ENCODE measurements around the gene MYZAP. TPM values are rescaled to one million over a fixed set of nuclear protein-coding genes. Genes with fewer than 3 reads are reported as not detected.

The MYZAP gene
- total RNA-seq, 2 donors from 2014 or later = not detected

GRCh38 chr15:57555270-57555669 is 36.4 kb upstream of the MYZAP start:
- no peak for ATAC-seq (replicated peaks)
- Mint-ChIP-seq H3K4me1 (peaks cover 4% of the 10 kb centered on the region), H3K27ac (no peak overlapping the region), H3K36me3 (ENCODE audit: low read depth) (no peaks in the 10 kb centered on the region), H3K4me3 (no peak overlapping the region), H3K9me3 (no peaks in the 10 kb centered on the region), H3K27me3 (peaks cover 6% of the 10 kb centered on the region)

- Mint-ChIP-seq H3K4me3 (no peak overlapping the region), H3K9me3 (no peaks in the 10 kb centered on the region), H3K27ac (no peak overlapping the region), H3K27me3 (peaks cover 4% of the 10 kb centered on the region), H3K4me1 (peaks cover 4% of the 10 kb centered on the region), H3K36me3 (ENCODE audit: low read depth) (no peaks in the 10 kb centered on the region)
- no peak for ATAC-seq (replicated peaks)
Observed at GRCh38 chr15:57556040-57556439, 35.7 kb upstream of the MYZAP start.

- Mint-ChIP-seq H3K4me1 (peaks cover 10% of the 10 kb centered on the region), H3K27ac (no peak overlapping the region), H3K36me3 (ENCODE audit: low read depth) (peaks cover 5% of the 10 kb centered on the region), H3K4me3 (no peak overlapping the region), H3K9me3 (no peaks in the 10 kb centered on the region), H3K27me3 (no peaks in the 10 kb centered on the region)
- no peak for ATAC-seq (replicated peaks)
Observed at GRCh38 chr15:57557267-57557666, 34.4 kb upstream of the MYZAP start.

DNA sequence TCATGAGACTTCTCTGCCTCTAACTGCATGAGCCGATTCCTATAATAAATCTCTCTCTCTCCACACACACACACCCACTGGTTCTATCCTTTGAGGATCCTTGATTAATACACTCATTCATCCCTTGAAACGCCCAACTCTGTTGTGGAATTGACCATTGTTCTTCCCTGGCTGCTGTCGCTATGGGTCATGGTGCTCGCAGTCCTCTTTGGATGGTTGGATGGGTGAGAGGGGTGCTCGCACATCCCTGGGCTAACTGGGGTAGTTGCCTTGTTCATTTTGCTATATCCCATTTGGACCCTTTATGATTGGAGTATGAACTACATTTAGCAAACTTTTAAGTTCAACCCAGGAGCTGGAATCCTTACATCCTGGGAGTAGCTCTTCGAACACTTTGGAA is 33.9 kb upstream of the MYZAP start:
- Mint-ChIP-seq H3K4me3 (no peak overlapping the region), H3K27me3 (no peaks in the 10 kb centered on the region), H3K27ac (no peak overlapping the region), H3K9me3 (no peaks in the 10 kb centered on the region), H3K36me3 (ENCODE audit: low read depth) (peaks cover 5% of the 10 kb centered on the region), H3K4me1 (peaks cover 16% of the 10 kb centered on the region)
- no peak for ATAC-seq (replicated peaks)

DNA sequence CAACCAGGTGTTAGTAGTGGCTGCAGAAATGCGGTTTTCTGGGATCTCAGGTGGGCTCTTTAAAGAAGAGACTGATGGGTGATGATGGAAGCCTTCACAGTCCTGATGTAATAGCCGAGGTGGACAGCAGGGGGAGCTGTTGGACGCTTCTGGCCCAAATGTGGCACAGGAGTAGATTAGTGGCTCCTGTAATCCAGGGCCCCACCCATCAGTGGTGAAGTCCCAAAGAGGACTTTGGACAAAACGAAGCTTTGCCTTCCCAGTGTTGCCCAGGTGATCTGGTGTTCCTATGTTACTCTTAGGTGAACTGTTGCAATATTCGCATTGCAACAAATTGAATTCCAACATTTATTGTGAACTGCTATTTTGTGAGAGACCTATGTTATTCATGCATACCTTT is 31.8 kb upstream of the MYZAP start:
- no peaks in the 10 kb centered on the region for H3K27me3 Mint-ChIP-seq
- peaks cover 5% of the 10 kb centered on the region for H3K36me3 Mint-ChIP-seq (ENCODE audit: low read depth)
- ATAC-seq (replicated peaks) = peak; percentile 25
- no peak overlapping the region for H3K4me3 Mint-ChIP-seq
- H3K27ac Mint-ChIP-seq = no peak overlapping the region
- H3K4me1 Mint-ChIP-seq = peaks cover 16% of the 10 kb centered on the region
- H3K9me3 Mint-ChIP-seq = no peaks in the 10 kb centered on the region

DNA sequence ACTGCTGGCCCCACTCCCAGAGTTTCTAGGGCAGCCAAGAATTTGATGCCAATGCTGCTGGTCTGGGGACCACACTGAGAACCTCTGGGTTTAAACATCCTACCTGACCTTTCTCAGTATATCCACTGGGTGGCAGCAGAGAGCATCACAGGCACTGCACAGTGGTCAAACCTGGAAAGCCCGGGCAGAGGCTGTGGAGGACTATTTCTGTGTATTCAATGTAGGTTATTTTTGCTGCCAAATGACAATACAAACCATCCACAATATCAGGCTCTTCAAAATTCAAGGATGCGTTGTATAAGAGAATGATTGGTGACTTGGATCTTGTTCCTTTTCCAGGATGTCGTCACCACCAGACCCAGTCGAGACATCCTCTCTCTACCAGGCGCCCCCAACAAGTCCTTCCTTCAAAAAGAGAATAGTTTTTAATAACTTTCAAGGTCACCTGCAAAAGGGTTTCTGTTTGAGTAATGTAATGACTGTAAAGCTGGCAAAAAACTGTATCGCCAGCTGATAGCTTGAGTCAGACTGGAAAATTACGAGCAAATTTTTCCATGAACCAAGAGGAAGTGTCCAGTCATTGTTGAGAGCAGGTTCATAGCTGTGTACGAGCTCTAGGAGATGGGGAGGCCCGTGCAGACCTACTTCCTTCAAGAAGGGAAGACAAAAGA is 30.5 kb upstream of the MYZAP start:
- no peaks in the 10 kb centered on the region for H3K9me3 Mint-ChIP-seq
- H3K4me1 Mint-ChIP-seq = peaks cover 20% of the 10 kb centered on the region
- no peaks in the 10 kb centered on the region for H3K27me3 Mint-ChIP-seq
- peak overlapping the region; percentile 90 for H3K27ac Mint-ChIP-seq
- ATAC-seq (replicated peaks) = peak; percentile 87
- H3K4me3 Mint-ChIP-seq = peak overlapping the region; percentile 39
- peaks cover 5% of the 10 kb centered on the region for H3K36me3 Mint-ChIP-seq (ENCODE audit: low read depth)

DNA sequence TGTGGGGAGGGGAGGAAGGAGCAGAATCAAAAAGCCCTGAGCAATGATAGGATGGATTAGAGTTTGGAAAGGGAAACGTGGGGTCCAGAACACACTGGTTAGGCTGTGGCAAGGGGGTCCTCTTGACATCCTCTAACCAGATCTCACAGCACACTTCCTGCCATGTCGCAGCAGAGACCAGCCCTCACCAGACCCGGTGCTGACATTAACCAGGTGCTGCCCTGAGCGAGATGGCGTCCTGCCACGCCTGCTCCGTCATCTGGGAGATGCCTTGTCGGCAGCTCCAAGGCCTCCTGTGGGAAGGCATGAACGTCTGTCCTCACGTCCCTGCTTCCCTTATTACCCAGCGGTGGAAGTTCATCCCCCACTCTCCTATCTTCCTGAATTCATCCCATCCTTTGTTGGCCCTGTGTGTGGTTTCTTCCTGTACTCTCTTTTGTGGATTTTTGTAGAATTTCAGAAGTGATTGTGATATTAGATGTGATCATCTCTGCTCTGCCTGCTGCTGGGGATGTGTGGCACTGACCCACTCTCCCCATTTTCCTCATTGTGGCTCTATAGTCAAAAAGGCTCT is 29.4 kb upstream of the MYZAP start:
- Mint-ChIP-seq H3K27ac (peak overlapping the region; percentile 90), H3K4me3 (no peak overlapping the region), H3K9me3 (no peaks in the 10 kb centered on the region), H3K27me3 (no peaks in the 10 kb centered on the region), H3K36me3 (ENCODE audit: low read depth) (peaks cover 5% of the 10 kb centered on the region), H3K4me1 (peaks cover 20% of the 10 kb centered on the region)
- ATAC-seq (replicated peaks) = no peak

- Mint-ChIP-seq H3K4me3 (peak overlapping the region; percentile 19), H3K27ac (peak overlapping the region; percentile 90), H3K9me3 (no peaks in the 10 kb centered on the region), H3K36me3 (ENCODE audit: low read depth) (peaks cover 5% of the 10 kb centered on the region), H3K4me1 (peaks cover 20% of the 10 kb centered on the region), H3K27me3 (no peaks in the 10 kb centered on the region)
- no peak for ATAC-seq (replicated peaks)
Observed at GRCh38 chr15:57563416-57563815, 28.3 kb upstream of the MYZAP start.

- Mint-ChIP-seq H3K4me3 (peak overlapping the region; percentile 47), H3K27me3 (peaks cover 8% of the 10 kb centered on the region), H3K4me1 (peaks cover 16% of the 10 kb centered on the region), H3K9me3 (no peaks in the 10 kb centered on the region), H3K27ac (peak overlapping the region; percentile 31), H3K36me3 (ENCODE audit: low read depth) (peaks cover 5% of the 10 kb centered on the region)
- peak; percentile 13 for ATAC-seq (replicated peaks)
Observed at GRCh38 chr15:57565311-57565710, 26.4 kb upstream of the MYZAP start.

DNA sequence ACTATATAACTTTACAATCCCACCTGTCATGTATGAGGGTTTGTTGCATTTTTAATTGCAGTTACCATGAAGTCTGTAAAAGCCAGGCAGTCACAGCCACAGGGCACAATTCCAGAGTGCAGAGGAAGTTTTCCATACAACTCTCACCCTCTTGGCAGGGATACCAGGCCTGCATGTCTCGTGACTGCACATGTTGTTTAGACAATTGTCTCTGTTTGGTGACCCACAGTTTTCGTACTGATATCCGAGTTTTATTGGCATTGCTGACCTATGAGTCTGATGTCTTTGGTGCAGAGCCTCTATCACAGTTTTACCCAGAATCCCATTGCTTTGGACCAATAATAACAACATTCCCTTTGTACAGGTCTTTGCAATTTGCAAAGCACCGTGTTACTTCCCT is 24.9 kb upstream of the MYZAP start:
- H3K27ac Mint-ChIP-seq = no peak overlapping the region
- no peak overlapping the region for H3K4me3 Mint-ChIP-seq
- H3K4me1 Mint-ChIP-seq = peaks cover 10% of the 10 kb centered on the region
- no peaks in the 10 kb centered on the region for H3K9me3 Mint-ChIP-seq
- no peaks in the 10 kb centered on the region for H3K36me3 Mint-ChIP-seq (ENCODE audit: low read depth)
- H3K27me3 Mint-ChIP-seq = peaks cover 17% of the 10 kb centered on the region
- ATAC-seq (replicated peaks) = no peak

- Mint-ChIP-seq H3K27ac (no peak overlapping the region), H3K4me3 (no peak overlapping the region), H3K4me1 (peaks cover 4% of the 10 kb centered on the region), H3K27me3 (peaks cover 20% of the 10 kb centered on the region), H3K9me3 (no peaks in the 10 kb centered on the region), H3K36me3 (ENCODE audit: low read depth) (no peaks in the 10 kb centered on the region)
- ATAC-seq (replicated peaks) = no peak
Observed at GRCh38 chr15:57567891-57568290, 23.8 kb upstream of the MYZAP start.

DNA sequence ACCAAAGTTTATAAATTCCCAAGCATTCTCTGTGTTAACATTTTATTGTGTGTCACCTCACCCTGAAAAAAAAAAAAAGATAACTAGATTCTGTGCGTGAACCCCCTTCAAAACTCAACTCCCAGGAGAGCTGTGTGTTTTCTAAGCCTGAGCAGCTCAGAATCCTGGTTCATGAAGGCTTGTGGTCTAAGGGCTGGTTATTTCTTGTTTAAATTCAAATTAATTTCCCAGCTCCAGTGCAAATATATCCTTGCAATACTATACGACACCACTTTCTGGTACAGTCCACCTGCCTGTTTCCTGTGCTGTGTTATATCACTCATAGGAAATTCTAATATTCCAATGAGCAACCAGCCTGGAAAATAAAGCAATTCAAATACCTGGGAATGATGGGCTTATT is 23.4 kb upstream of the MYZAP start:
- H3K27me3 Mint-ChIP-seq = peaks cover 20% of the 10 kb centered on the region
- H3K36me3 Mint-ChIP-seq (ENCODE audit: low read depth) = no peaks in the 10 kb centered on the region
- no peak overlapping the region for H3K4me3 Mint-ChIP-seq
- H3K27ac Mint-ChIP-seq = no peak overlapping the region
- no peaks in the 10 kb centered on the region for H3K9me3 Mint-ChIP-seq
- ATAC-seq (replicated peaks) = no peak
- peaks cover 4% of the 10 kb centered on the region for H3K4me1 Mint-ChIP-seq

DNA sequence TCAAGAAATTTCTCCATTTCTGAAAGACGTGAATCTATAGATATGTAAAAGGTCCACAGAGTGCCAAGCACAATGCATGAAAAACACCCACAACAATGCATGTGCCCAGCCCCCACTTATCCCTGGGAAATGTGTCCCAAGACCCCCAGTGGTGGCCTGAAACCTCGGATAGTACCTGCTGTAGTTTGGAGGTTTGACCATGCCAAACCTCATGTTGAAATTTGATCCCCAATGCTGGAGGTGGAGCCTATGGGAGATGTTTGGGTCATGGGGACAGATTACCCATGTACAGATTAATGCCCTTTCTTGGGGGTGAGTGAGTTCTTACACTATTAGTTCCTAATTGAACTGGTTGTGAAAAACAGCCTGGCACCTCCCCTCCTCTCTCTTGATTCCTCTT is 21.4 kb upstream of the MYZAP start:
- Mint-ChIP-seq H3K27ac (no peak overlapping the region), H3K9me3 (no peaks in the 10 kb centered on the region), H3K4me1 (peaks cover 2% of the 10 kb centered on the region), H3K27me3 (peaks cover 20% of the 10 kb centered on the region), H3K4me3 (no peak overlapping the region), H3K36me3 (ENCODE audit: low read depth) (no peaks in the 10 kb centered on the region)
- ATAC-seq (replicated peaks) = no peak

GRCh38 chr15:57570994-57571393 is 20.7 kb upstream of the MYZAP start:
- Mint-ChIP-seq H3K36me3 (ENCODE audit: low read depth) (no peaks in the 10 kb centered on the region), H3K9me3 (no peaks in the 10 kb centered on the region), H3K4me1 (no peaks in the 10 kb centered on the region), H3K4me3 (no peak overlapping the region), H3K27ac (no peak overlapping the region), H3K27me3 (peaks cover 20% of the 10 kb centered on the region)
- no peak for ATAC-seq (replicated peaks)

GRCh38 chr15:57571725-57572124 is 20.0 kb upstream of the MYZAP start:
- H3K27me3 Mint-ChIP-seq = peaks cover 20% of the 10 kb centered on the region
- no peak overlapping the region for H3K4me3 Mint-ChIP-seq
- H3K4me1 Mint-ChIP-seq = no peaks in the 10 kb centered on the region
- H3K9me3 Mint-ChIP-seq = no peaks in the 10 kb centered on the region
- no peak for ATAC-seq (replicated peaks)
- no peaks in the 10 kb centered on the region for H3K36me3 Mint-ChIP-seq (ENCODE audit: low read depth)
- H3K27ac Mint-ChIP-seq = no peak overlapping the region
